Mammary epithelial cell (primary cell): ENCODE results near the gene C2orf15.

Source experiments
- EZH2 ChIP-seq: IDR thresholded peaks from 2 replicates; pipeline ENCODE4 v1.6.1; 2012; ENCODE audit warnings: low read length, inconsistent platforms, borderline replicate concordance
- TF ChIP-seq, protein P1 (sequence below), 2 donors: IDR thresholded peaks in 1 of 2; conservative IDR thresholded peaks in 1 of 2; 2 replicates each; pipeline ENCODE4 v1.5.1; 2011 to 2012; ENCODE audit warnings: inconsistent platforms in 2 of 2, low read length in 2 of 2, mild to moderate bottlenecking in 2 of 2, control low read depth in 1 of 2, low read depth in 1 of 2; ENCODE audit not compliant: insufficient read depth in 1 of 2; ENCODE audit errors: extremely low read depth in 1 of 2

DNA sequence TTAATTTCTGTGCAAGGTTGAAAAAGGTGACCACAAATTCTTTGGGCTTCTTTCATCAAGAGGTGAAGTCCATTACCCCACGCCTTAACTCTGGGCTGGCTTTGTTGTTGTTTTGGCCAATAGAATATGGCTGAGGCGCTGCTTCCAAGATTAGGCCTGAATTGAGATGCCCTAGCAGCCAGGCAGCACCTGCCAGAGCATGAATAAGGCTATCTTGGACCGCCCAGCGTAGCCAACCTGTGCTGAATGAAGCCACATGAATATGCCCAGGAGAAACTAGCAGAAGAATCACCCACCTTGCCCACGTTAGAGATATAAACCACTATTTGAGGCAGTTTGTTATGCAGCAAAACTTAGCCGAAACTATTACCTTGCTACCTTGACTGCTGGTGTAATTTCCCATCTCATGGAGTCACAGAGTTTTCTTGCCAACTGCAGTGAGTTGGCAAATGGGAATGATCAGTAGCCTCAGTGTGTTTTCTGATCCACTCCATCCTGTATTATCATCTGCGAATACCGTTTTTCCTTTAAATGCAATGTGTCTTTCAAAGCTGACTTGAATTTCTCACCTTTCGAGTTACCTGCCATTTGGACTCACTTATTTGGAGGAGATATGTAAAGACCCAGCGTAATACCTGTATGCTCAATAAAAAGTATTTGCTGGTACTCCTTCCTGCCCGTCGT, 12.6 kb downstream of the C2orf15 start:
- TF ChIP-seq, protein P1, sequence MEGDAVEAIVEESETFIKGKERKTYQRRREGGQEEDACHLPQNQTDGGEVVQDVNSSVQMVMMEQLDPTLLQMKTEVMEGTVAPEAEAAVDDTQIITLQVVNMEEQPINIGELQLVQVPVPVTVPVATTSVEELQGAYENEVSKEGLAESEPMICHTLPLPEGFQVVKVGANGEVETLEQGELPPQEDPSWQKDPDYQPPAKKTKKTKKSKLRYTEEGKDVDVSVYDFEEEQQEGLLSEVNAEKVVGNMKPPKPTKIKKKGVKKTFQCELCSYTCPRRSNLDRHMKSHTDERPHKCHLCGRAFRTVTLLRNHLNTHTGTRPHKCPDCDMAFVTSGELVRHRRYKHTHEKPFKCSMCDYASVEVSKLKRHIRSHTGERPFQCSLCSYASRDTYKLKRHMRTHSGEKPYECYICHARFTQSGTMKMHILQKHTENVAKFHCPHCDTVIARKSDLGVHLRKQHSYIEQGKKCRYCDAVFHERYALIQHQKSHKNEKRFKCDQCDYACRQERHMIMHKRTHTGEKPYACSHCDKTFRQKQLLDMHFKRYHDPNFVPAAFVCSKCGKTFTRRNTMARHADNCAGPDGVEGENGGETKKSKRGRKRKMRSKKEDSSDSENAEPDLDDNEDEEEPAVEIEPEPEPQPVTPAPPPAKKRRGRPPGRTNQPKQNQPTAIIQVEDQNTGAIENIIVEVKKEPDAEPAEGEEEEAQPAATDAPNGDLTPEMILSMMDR (conservative IDR thresholded peaks at IDR 0.05 in 1 of 2, IDR thresholded peaks at IDR 0.05 in 1 of 2; ENCODE audit: extremely low read depth in 1 of 2, insufficient read depth in 1 of 2, low read depth in 1 of 2, low read length in 2 of 2) = no peak
- no peak for TF ChIP-seq EZH2
